Spinal cord (tissue), 10 donors: ENCODE measurements around the gene TNK1. TPM values are rescaled to one million over a fixed set of nuclear protein-coding genes. Genes with fewer than 3 reads are reported as not detected.

Experiments used
- DNase-seq, 6 donors: peaks; one replicate each; pipeline versions ENCODE4 v3.0.0 to v3.0.0-alpha.2; 2013 to 2015; ENCODE audit warnings: low spot score in 6 of 6, low read depth in 4 of 6
- H3K27ac ChIP-seq: one replicate; pipeline ENCODE4 v1.5.1; 2013; ENCODE audit warnings: low read depth, low read length, control low read depth
- H3K27me3 ChIP-seq: one replicate; pipeline ENCODE4 v1.6.1; 2013; ENCODE audit warnings: low read length; ENCODE audit not compliant: control insufficient read depth, insufficient read depth
- H3K36me3 ChIP-seq: one replicate; pipeline ENCODE4 v1.6.1; 2013; ENCODE audit warnings: low read length; ENCODE audit not compliant: control insufficient read depth, insufficient read depth
- H3K4me1 ChIP-seq: one replicate; pipeline ENCODE4 v1.6.1; 2013; ENCODE audit warnings: low read length; ENCODE audit not compliant: control insufficient read depth, insufficient read depth
- H3K4me3 ChIP-seq: one replicate; pipeline ENCODE4 v1.5.1; 2013; ENCODE audit warnings: low read depth, low read length, control low read depth
- H3K9me3 ChIP-seq: one replicate; pipeline ENCODE4 v1.6.1; 2013; ENCODE audit warnings: low read length; ENCODE audit not compliant: control insufficient read depth, insufficient read depth
- WGBS: methylation state at CpG from one replicate; pipeline ENCODE4 v1.1.5; 2013; ENCODE audit warnings: missing lambda C conversion rate; ENCODE audit not compliant: insufficient coverage; 5-methylcytosine and 5-hydroxymethylcytosine counted together
- polyA plus RNA-seq, 2 donors: library from polyadenylated mRNA; unstranded; fragments of 120-200 nt; gene quantifications; one replicate each; pipeline ENCODE4 v1.2.1, GENCODE V29; 2013; ENCODE audit not compliant: insufficient read length in 2 of 2
- total RNA-seq, 2 donors: library from RNA; depleted of rRNA in 1 of 2; stranded (reverse); fragments of 120-200 nt in 1 of 2; fragments of >200 nt in 1 of 2; gene quantifications; one replicate each; pipeline versions ENCODE4 v1.2.3 to v1.2.4, GENCODE V29; 2013 to 2014
- donor health status: healthy.

TNK1 gene
- total and polyA plus RNA-seq, 4 donors = 0.79 to 4.6 (median 2.5) TPM

DNA sequence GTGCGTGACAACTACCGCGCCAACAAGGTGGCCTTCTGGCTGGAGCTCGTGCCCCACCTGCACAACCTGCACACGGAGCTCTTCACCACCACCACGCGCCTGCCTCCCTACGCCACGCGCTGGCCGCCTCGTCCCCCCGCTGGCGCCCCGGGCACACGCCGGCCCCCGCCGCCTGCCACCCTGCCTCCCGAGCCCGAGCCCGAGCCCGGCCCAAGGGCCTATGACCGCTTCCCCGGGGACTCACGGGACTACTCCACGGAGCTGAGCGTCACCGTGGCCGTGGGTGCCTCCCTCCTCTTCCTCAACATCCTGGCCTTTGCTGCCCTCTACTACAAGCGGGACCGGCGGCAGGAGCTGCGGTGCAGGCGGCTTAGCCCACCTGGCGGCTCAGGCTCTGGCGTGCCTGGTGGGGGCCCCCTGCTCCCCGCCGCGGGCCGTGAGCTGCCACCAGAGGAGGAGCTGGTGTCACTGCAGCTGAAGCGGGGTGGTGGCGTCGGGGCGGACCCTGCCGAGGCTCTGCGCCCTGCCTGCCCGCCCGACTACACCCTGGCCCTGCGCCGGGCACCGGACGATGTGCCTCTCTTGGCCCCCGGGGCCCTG lies 36.3 kb downstream of the TNK1 start:
- Histone ChIP-seq H3K9me3 (no peaks in the 10 kb centered on the region), H3K27ac (no peak overlapping the region), H3K27me3 (no peaks in the 10 kb centered on the region), H3K4me3 (no peak overlapping the region), H3K36me3 (peaks cover 84% of the 10 kb centered on the region), H3K4me1 (peaks cover 36% of the 10 kb centered on the region)
- WGBS = 93% methylated on average over 42 of the region's 54 CpGs
- DNase-seq = no peak

GRCh38 chr17:7418472-7419152 lies 37.7 kb downstream of the TNK1 start:
- H3K27me3 ChIP-seq = no peaks in the 10 kb centered on the region
- H3K36me3 ChIP-seq = peaks cover 78% of the 10 kb centered on the region
- no peaks in the 10 kb centered on the region for H3K9me3 ChIP-seq
- no peak overlapping the region for H3K27ac ChIP-seq
- no peak for DNase-seq
- H3K4me1 ChIP-seq = peaks cover 28% of the 10 kb centered on the region
- 41% methylated on average over 13 of the region's 18 CpGs for WGBS
- no peak overlapping the region for H3K4me3 ChIP-seq

GRCh38 chr17:7419819-7420610 lies 39.1 kb downstream of the TNK1 start, which contains the start of gene SPEM1:
Gene SPEM1 (plus strand): TSS chr17:7420324. CDS start chr17:7420385, 61 bp downstream.
- Histone ChIP-seq H3K9me3 (no peaks in the 10 kb centered on the region), H3K27me3 (no peaks in the 10 kb centered on the region), H3K4me3 (no peak within 1 kb of the TSS), H3K4me1 (peaks cover 24% of the 10 kb centered on the region), H3K36me3 (peaks cover 64% of the 10 kb centered on the region), H3K27ac (no peak within 1 kb of the TSS)
- peak in 3 of 6 donors; percentile 25 to 59 (median 55) for DNase-seq
- 39% methylated on average over 12 of the region's 17 CpGs for WGBS

DNA sequence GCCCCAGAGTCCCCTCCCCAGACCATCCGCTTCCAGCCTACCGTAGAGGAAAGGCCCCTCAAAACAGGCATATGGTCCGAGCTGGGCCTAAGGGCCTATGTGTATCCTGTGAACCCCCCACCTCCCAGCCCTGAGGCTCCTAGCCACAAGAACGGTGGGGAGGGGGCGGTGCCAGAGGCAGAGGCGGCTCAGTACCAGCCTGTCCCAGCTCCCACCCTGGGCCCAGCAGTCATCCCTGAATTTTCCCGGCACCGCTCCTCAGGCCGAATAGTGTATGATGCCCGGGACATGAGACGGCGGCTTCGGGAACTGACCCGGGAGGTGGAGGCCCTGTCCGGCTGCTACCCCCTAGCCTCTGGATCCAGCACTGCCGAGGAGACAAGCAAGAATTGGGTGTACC lies 40.3 kb downstream of the TNK1 start:
- DNase-seq = no peak
- H3K36me3 ChIP-seq = peaks cover 52% of the 10 kb centered on the region
- no peaks in the 10 kb centered on the region for H3K9me3 ChIP-seq
- 94% methylated on average over 16 of the region's 16 CpGs for WGBS
- no peaks in the 10 kb centered on the region for H3K27me3 ChIP-seq
- peaks cover 24% of the 10 kb centered on the region for H3K4me1 ChIP-seq
- no peak overlapping the region for H3K27ac ChIP-seq
- H3K4me3 ChIP-seq = no peak overlapping the region

- no peak overlapping the region for H3K27ac ChIP-seq
- H3K36me3 ChIP-seq = peaks cover 27% of the 10 kb centered on the region
- no peaks in the 10 kb centered on the region for H3K9me3 ChIP-seq
- no peak overlapping the region for H3K4me3 ChIP-seq
- WGBS = 100% methylated on average over 1 of the region's 4 CpGs
- H3K27me3 ChIP-seq = no peaks in the 10 kb centered on the region
- peaks cover 20% of the 10 kb centered on the region for H3K4me1 ChIP-seq
- no peak for DNase-seq
These were observed 42.8 kb downstream of the TNK1 start for GRCh38 chr17:7423679-7424078.

- Histone ChIP-seq H3K9me3 (no peaks in the 10 kb centered on the region), H3K27me3 (no peaks in the 10 kb centered on the region), H3K36me3 (peaks cover 14% of the 10 kb centered on the region), H3K4me1 (peaks cover 6% of the 10 kb centered on the region), H3K4me3 (no peak within 1 kb of the TSS), H3K27ac (no peak within 1 kb of the TSS)
- 83% methylated on average over 1 of the region's 7 CpGs for WGBS
- no peak for DNase-seq
These were observed 44.4 kb downstream of the TNK1 start, which contains the start of gene SPEM2 for GRCh38 chr17:7425316-7425715. Gene SPEM2 (plus strand): TSS chr17:7425616. CDS start chr17:7425689, 73 bp downstream.

DNA sequence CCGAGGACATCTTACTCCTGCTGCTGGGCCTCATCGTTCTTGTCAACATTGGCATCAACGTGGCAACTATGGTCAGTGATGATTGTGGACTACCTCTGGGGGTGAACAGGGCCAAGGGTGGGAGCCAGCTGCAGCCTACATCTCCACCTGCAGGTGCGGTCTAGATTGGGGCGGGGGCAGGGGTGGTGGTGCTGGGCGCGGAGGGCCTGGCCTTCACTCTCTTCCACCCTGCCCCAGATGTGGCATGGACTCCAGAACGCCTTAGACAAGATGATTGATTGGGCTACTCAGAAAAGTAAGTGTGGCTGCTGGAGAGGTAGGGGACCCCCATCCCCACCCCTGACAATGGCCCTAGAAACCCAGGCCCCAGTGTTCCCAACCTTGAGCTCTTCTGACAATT lies 44.9 kb downstream of the TNK1 start:
- Histone ChIP-seq H3K27me3 (no peaks in the 10 kb centered on the region), H3K4me1 (peaks cover 2% of the 10 kb centered on the region), H3K4me3 (no peak overlapping the region), H3K27ac (no peak overlapping the region), H3K9me3 (no peaks in the 10 kb centered on the region), H3K36me3 (peaks cover 9% of the 10 kb centered on the region)
- WGBS = 96% methylated on average over 7 of the region's 8 CpGs
- no peak for DNase-seq

DNA sequence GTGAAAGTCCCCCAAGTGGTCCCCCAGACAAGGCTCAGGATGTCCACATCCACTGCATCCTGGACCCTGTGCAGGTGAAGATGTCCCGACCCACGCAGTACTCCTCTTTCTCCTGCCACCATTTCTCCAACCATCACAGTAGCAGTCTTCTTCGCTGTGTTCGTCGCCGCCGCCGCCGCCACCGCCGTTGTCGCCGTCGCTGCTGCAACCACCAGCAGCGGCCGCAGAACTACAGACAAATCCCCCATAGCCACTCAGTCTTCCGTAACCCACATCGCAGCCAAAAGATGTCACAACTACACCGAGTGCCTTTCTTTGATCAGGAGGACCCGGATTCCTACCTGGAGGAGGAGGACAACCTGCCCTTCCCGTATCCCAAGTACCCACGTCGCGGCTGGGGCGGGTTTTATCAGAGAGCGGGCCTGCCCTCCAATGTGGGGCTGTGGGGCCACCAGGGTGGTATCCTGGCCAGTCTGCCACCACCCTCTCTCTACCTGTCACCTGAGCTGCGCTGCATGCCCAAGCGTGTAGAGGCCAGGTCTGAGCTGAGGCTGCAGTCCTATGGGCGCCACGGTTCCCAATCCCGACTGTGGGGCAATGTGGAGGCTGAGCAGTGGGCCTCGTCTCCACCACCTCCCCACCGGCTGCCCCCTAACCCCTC lies 45.4 kb downstream of the TNK1 start:
- Histone ChIP-seq H3K36me3 (peaks cover 3% of the 10 kb centered on the region), H3K4me1 (no peaks in the 10 kb centered on the region), H3K27me3 (no peaks in the 10 kb centered on the region), H3K9me3 (no peaks in the 10 kb centered on the region), H3K27ac (no peak overlapping the region), H3K4me3 (no peak overlapping the region)
- WGBS = 97% methylated on average over 33 of the region's 33 CpGs
- DNase-seq = no peak

- H3K36me3 ChIP-seq = peaks cover 3% of the 10 kb centered on the region
- DNase-seq = no peak
- H3K4me1 ChIP-seq = no peaks in the 10 kb centered on the region
- H3K27me3 ChIP-seq = no peaks in the 10 kb centered on the region
- 92% methylated on average over 29 of the region's 29 CpGs for WGBS
- no peak overlapping the region for H3K4me3 ChIP-seq
- no peak overlapping the region for H3K27ac ChIP-seq
- H3K9me3 ChIP-seq = no peaks in the 10 kb centered on the region
These were observed 46.1 kb downstream of the TNK1 start for GRCh38 chr17:7426896-7427489.
